G401.6 (cell line): ENCODE measurements around the gene ADCK1.
A peak's percentile ranks its signal among the peaks of the same experiment; 100 is the strongest.
"Not testable (repeated sequence)": the region's sequence is repeated elsewhere in the genome, so short reads cannot be mapped to it uniquely, and the experiment has no call there.

ENCODE experiments used
- FAIRE-seq: peaks from 2 replicates; lab custom pipeline; 2012; peaks lifted over from hg19 to GRCh38; lab: Jason Lieb, UNC

The ADCK1 gene, protein sequence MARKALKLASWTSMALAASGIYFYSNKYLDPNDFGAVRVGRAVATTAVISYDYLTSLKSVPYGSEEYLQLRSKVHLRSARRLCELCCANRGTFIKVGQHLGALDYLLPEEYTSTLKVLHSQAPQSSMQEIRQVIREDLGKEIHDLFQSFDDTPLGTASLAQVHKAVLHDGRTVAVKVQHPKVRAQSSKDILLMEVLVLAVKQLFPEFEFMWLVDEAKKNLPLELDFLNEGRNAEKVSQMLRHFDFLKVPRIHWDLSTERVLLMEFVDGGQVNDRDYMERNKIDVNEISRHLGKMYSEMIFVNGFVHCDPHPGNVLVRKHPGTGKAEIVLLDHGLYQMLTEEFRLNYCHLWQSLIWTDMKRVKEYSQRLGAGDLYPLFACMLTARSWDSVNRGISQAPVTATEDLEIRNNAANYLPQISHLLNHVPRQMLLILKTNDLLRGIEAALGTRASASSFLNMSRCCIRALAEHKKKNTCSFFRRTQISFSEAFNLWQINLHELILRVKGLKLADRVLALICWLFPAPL

DNA sequence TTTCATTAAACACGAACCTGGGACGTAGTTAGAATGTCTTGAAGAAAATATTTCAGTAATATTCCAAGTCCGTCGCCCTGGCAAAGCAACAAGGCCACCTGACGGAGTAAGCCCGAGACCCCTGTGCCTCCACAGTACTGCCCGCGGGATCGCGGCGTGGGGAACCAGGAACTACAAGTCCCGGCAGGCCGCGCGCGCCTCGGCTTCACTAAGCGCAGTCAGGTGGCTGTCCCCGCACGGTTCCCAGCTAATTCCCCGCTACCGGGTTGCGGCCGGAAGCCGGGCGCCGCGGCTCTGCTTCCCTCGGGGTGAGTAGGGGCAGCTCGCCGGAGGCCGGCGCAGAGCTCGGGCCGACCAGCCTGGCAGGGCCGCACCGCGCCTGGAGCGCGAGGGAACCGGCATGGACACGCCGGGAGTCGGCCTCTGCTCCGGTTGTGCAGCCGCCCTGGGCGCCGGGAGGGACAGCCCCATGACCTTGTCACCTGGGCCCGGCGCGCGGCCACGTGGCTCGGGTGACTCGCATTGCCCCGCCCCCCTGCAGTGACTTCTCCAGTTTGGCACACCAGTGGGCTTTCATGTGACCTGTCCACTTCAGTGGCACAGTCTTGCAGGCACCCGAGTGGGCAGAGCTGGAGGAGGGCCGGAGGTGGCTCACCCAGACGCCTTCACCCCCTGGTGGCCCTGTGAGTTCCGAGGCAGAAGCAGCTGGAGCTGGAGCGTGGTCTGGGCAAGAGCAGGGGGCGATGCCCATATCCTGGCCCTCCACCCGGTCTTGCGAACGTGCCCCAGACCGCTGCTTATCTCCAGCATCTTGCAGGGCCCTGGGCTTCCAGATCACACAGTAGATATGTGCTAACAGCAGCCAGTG lies at the start of gene ADCK1:
TSS of gene ADCK1 (plus strand) at position 247 of the 868 bp plus-strand sequence. CDS start 18,870 bp downstream, outside the sequence.
- FAIRE-seq = no peak

DNA sequence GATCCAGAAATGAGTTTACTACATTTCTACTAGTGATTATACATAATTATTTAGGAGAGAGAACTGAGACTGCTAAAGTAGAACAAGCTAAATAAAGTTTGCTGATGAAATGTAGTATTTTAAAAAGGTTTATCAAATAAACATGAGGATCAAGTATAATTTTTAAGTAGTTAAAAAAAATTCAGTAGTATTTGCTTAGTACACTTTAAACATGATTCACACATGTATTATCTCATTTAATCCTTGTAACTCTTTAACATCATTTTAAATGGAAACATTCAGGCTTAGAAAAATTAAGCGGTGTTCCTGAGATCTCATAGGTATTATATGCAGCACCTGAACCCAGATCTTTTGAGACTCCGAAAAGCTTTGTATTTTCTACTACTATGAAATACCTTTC lies 47.6 kb upstream of the ADCK1 start:
- FAIRE-seq = peak; percentile 52

DNA sequence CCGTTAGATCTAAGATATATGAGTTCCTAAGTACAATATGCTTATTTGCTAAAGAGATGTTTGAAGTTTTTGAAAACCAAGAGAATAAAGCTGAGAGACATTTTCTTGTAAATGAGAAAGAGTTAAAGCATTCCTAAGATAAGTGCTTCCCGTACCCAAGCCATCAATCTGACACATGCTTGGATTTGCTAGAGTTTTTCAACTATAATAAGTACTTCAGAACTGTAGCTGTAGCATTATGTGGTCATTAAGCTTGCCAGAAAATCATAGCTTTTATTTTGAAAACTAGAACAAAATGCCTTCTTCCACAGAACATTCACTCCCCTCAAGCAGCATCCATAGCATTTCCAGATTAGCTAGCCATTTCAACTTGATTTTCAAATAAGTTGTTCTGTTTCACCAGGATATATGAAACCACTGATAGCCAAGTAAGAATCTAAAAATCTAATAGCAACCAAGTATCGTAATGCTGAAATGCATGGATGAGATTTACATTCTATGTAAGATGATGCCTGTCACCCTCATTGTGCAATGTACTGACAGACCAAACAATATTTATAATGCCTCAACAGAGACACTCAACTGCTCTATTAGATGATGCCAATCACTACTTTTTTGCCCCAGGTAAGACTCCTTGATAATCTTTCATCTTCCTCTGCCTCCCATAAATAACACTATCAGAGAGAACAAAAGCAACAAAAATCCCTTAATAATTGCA lies 47.0 kb upstream of the ADCK1 start:
- FAIRE-seq = peak; percentile 34

DNA sequence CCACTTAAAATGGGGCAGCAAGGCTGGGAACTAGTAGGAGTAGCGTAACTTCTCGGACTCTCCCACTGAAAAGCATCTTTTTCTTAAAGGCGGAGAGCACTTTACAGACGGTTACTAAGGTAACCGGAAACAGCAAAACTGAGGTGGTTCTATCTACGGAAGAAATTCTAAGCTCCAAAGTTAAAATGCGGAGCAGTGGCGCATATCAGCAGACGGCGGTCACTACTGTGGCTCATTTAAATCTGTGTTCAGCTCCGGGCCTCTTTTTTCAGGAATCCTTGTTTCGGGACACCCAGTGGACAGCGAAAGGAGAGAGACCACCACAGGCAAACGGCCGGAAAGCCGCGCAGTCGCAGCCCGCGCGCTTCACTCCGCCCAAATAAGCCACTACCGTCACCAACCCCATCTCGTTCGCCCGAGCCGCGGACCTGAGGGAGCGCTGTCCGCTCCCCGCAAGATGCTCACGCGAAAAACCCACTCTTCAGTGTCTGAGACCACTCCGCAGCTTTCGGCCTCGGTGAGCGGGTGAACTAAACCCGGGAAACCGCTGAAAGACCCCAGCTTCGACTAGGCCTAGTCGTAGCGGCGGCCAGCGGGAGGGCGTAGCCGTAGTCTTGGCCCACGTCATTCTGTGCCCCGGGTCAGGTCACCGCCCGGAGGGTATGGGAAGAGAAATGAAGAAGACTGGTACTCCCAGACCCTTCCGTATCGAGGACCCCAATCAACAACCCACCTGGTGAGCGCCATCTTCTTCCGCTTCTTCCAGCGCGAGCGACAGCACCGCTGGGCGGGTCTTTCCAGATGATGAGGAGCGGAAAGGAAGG lies 39.3 kb upstream of the ADCK1 start, which contains the start of gene SNW1:
TSS of gene SNW1 (minus strand) at position 776 of the 824 bp plus-strand sequence. CDS start at position 747, 29 bp downstream.
- no peak for FAIRE-seq

DNA sequence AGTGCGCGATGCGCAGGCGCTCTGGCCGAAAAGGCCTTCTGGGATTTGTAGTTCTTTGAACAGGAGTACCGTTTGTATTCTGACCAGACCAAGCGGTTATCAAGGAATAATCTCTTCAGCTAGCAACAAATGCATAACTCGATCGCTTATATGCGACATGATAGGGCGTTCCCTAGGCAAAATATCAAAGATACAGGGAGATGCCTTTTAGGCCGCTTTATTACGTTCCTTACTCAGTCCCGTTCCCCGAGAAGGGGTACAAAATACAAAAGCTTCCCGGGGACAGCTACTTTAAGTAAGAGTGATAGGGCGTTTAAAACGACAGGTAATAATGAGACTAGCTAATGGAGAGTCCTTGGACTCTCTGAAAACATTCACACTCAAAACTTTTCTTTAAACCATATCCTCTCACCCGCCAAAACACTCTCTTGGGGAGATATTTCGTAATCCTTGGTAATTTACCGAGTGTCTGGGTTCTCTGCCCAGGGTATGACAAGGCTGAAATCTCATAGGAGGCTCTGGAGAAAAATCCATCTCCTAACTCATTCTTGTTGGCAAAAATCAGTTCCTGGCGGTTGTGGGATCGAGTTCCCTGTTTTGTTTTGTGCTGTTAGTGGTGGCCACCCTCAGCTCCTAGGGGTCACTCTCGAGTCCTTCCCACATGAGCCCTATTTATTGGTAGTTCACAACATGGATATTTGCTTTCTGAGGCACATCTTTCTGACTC lies 38.5 kb upstream of the ADCK1 start:
- peak; percentile 92 for FAIRE-seq

DNA sequence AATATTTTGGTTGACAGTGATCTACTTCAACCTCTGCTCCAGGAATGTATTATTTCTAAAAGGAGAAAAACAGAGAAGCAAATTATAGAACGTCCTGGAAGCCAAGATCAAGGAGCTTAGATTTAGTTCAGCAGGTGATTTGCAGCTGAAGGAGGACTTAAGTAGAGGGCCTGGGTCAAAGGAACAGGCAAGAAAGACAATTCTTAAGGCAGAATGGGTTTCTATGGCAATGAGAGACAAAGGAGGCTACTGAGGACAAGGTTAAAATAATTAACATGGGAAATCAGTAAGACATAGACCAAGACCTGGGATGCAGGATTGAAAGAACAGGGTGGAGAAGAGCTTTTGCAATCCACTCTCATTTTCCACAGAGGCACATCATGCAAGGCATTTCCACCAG lies 36.6 kb upstream of the ADCK1 start:
- FAIRE-seq = no peak

DNA sequence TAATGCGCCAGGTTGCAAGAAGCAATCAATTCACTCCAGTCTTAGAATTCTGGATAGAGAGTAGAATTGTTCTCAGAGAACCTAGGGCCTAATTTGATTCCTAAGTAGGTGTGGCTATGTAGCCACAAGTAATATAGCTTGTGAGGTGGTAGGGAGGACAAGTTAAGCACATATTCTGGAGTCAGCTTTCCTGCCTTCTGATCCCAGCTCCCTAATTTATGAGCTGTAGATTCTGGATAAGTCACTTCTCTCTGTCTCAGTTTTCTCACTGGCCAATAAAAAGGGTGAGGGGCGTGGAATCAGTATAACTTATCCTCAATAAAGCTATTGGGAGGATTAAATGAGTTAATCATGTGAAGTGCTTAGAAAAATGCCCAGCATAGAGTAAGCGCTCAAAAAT lies 35.9 kb upstream of the ADCK1 start:
- FAIRE-seq = no peak

DNA sequence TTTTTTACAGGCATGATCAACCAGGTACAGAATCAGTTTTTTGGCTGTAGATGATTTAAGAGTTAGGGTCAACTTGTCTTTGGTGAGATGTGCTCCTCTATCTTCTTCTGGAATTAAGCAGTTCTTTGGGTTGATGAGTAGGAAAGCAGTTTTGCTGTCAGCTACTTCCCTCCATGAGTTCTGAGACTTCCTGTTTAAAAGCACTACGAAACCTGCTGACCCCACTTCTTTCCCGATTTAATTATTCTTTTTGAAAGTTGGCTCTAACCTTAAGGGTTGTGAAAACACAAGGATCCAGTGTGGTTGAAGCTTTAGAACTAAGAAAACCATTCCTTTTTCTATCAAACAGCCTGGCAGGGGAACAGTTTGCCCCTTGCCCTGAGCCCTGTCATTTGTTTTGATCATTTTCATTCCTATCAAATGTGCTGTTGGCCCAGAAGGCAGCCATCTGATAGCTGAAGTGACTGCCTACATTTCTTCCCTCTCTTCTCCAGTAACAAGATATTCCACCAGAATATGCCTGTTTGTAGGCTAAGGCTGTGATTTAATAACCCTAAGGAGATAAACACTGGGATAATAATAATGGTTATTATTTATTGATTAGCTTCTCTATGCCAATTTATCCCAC lies 31.4 kb upstream of the ADCK1 start:
- FAIRE-seq = not testable (repeated sequence)

DNA sequence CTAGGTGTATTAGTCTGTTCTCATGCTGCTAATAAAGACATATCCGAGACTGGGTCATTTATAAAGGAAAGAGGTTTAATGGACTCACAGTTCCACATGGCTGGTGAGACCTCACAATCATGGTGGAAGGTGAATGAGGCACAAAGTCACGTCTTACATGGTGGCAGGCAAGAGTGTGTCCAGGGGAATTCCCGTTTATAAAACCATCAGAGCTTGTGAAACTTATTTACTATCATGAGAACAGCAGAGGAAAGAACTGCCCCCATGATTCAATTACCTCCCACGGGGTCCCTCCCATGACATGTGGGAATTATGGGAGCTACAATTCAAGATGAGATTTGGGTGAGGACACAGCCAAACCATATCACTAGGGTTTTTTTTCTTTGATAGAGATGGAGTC lies 25.9 kb upstream of the ADCK1 start:
- FAIRE-seq = not testable (repeated sequence)

DNA sequence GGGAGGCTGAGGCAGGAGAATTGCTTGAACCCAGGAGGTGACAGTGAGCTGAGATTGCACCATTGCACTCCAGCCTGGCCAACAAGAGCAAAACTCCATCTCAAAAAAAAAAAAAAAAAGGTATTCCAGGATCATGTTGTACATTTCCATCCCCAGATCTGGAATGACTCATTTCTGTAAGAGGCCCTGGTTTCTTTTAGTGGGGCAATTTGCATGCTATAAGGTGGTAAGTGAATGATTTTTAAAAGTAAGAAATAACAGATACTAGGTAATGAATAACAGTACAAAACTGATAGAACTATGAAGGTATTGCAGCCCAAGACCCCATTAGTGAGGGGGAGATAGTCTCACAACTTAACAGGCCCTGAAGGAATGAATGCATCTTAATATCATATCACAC lies 17.7 kb upstream of the ADCK1 start:
- no peak for FAIRE-seq

DNA sequence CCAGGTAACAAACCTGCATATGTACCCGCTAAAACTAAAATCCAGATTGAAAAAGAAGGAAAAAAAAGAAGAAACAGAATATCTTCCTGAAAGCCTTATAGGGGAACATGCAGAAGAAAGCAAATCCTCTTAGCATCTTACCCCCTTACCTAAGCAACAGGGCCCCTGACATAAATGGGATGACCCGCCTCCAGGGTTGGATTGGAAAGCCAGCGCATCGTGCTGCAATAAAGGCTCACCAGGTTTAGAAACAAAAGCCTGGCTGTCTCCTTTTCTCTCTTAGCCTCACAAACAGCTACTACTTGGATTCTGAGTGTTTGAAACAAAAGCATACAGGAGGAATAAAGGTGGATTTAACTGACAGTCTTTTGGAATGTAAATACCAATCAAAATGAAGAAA lies 13.8 kb upstream of the ADCK1 start:
- FAIRE-seq = no peak

DNA sequence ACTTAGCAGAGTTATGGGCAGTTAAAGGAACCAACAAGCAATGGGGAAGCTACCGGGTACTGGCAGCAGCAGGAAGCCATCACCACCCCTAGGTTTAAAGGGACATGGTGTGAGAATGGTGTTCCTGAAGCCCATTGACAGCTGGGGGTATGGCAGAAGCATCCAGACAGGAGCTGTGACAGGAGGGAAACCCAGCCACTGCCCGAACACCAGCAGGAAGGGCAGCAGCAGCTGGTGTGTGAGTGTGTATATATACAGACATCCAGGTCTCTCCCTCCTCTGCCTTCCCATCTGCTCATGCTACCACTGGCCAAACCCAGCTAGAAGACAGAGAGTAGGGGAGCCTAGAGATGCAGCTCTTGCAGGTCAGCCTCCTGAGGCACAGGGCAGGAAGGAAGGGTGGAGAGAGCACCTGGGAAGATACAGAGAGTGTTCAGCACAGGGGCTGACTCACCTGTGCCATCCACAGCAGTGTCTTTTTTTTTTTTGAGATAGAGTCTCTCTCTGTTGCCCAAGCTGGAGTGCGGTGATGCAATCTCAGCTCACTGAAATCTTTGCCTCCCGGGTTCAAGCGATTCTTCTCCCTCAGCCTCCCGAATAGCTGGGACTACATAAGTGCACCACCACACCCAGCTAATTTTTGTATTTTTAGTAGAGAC lies 9.2 kb upstream of the ADCK1 start:
- no peak for FAIRE-seq

DNA sequence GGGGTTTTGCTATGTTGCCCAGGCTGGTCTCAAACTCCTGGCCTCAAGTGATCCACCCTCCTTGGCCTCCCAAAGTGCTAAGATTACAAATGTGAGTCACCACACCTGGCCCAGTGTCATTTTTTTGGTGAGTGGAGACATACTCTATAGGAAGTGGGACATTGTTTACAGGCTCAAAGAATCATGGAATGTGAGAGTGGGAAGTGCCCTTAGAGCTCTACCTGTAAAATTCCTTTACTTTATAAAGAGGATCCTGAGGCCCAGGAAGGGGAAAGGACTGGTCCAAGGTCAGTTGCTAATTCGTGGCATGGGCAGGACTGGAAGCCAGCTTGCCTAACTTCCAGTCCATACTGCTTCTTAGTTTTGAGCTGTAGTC lies 8.7 kb upstream of the ADCK1 start:
- FAIRE-seq = no peak

DNA sequence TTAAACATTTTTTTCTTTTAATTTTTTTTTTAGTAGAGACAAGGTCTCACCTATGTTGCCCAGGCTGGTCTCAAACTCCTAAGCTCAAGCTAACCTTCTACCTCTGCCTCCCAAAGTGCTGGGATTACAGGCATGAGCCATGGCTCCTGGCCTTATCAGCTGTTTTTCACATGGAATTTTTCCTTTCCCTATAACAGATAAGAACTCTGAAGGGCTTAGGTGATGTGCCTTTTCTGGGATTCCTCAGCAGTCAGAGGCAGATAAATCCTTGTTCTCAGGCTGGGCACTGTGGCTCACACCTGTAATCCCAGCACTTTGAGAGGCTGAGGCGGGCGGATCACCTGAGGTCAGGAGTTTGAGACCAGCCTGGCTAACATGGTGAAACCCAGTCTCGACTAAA lies 6.7 kb upstream of the ADCK1 start:
- not testable (repeated sequence) for FAIRE-seq

DNA sequence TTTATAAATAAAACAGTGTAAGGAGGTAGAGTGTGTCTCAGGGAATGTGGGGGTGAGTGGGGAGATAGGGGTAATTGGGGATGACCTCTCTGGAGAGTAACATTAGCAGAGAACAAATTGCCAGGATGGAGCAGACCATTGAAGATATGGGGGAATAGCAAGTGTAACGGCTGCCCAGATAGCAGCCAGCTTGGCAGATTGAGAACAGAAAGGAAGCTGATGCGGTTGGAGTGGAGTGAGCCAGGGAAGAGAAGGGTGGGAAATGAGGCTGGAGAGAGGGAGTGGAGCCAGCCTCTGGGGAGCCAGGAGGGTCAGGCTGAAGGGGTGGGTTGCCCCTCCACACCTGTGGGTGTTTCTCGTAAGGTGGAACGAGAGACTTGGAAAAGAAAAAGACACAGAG lies 5.6 kb upstream of the ADCK1 start:
- no peak for FAIRE-seq

DNA sequence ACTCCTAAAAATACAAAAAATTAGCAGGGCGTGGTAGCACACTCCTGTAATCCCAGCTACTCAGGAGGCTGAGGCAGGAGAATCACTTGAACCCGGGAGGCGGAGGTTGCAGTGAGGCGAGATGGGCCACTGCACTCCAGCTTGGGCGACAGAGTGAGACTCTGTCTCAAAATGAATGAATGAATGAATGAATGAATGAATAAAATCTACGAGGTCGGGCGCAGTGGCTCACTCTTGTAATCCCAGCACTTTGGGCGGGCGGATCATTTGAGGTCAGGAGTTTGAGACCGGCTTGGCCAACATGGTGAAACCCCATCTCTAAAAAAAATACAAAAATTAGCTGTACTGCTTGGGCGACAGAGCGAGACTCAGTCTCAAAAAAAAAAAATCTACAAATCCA lies 453 bp upstream of the ADCK1 start:
- not testable (repeated sequence) for FAIRE-seq

DNA sequence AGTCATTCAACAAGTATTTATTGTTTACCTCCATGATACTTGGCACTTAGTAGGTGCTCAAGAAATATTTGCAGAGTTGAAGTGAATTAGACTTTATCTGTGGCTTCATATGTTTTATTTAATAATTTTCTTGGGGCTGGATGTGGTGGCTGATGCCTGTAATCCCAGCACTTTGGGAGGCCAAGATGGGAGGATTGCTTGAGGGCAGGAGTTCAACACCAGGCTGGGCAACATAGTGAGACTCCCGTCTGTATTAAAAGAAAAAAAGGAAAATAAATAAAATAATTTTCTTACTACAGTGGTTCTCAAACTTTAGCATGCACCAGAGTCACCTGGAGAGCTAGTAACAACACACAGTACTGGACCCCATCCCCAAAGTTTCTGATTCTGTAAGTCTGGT lies 905 bp downstream of the ADCK1 start:
- FAIRE-seq = no peak

DNA sequence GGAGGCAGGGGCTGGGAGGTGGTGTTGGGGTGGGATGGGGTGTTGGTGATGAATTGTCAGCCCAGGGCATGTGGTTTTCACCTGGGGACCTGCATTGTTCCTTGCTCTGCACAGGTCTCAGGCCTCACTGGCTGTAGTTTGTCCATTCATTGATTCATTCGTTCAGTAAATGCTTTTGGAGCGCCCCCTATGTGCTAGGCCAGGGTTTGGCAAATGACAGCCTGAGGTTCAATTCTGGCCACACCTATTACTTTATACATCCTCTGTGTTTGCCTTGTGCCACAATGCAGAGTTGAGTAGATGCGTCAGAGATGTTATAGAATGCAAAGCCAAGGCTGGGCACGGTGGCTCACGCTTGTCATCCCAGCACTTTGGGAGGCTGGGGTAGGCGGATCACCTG lies 4.7 kb downstream of the ADCK1 start:
- no peak for FAIRE-seq

DNA sequence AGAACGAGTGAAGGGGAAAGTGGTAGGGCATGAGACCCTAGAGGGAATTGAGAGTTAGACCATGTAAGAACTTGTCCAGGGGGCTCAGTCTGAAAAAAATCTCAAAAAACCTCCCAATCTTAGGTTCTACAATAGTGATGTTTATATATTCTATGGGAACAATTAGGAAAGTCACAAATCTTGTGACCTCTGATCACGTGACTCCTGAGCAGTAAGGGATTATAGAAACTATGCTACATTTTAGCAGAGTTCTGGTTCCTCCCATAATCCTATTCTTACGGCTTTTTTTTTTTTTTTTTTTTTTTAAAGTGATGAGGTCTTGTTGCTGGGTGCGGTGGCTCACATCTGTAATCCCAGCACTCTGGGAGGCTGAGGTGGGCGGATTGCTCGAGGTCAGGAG lies 5.8 kb downstream of the ADCK1 start:
- no peak for FAIRE-seq

DNA sequence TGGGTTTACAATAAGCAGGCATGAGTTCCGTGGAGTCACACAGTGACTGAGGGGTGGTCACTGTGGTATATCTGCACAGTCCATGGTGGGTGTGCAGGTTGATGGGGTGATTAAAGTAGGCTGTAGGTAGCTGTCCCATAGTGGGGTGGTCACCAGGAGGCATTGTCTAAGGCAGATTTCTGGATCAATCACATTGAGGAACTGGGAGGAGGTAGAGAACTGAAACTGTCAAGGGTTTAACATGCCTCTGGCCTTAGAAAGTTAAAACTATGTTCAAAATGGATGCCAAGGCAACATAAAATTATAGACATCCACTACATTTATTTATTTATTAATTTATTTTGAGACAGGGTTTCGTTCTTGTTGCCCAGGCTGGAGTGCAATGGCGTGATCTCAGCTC lies 8.3 kb downstream of the ADCK1 start:
- no peak for FAIRE-seq
